OCI-LY1 (cell line): ENCODE data around the gene C10orf62.

Experiments used
- H2AFZ ChIP-seq: fragments of 200-600 bp; sonication (generic), shearing (Covaris generic); 2 replicates; pipeline ENCODE4 v1.6.0; 2014; ENCODE audit warnings: antibody characterized with exemption, mild to moderate bottlenecking, low read length
- H3F3A ChIP-seq: fragments of 200-600 bp; sonication (generic), shearing (Covaris generic); 2 replicates; pipeline ENCODE4 v1.6.0; 2014; ENCODE audit warnings: mild to moderate bottlenecking, antibody characterized with exemption, low read length, moderate library complexity; ENCODE audit not compliant: insufficient read depth
- H3K27ac ChIP-seq: fragments of 200-600 bp; sonication (generic); 2 replicates; pipeline ENCODE4 v1.5.1; 2014; ENCODE audit warnings: low read length, mixed run types, mild to moderate bottlenecking, low read depth; ENCODE audit not compliant: poor library complexity, severe bottlenecking
- H3K27me3 ChIP-seq: fragments of 200-600 bp; sonication (generic); 2 replicates; pipeline ENCODE4 v1.6.0; 2014; ENCODE audit warnings: antibody characterized with exemption, mild to moderate bottlenecking, low read length, moderate library complexity; ENCODE audit not compliant: insufficient read depth
- H3K36me3 ChIP-seq: fragments of 200-600 bp; sonication (generic); 2 replicates; pipeline ENCODE4 v1.6.1; 2014; ENCODE audit warnings: mild to moderate bottlenecking, antibody characterized with exemption, low read length, moderate library complexity, mixed read lengths; ENCODE audit not compliant: insufficient read depth
- H3K4me1 ChIP-seq: fragments of 200-600 bp; sonication (generic); 2 replicates; pipeline ENCODE4 v1.5.1; 2014; ENCODE audit warnings: mild to moderate bottlenecking, low read length, moderate library complexity; ENCODE audit not compliant: insufficient read depth, severe bottlenecking
- H3K4me2 ChIP-seq: fragments of 200-600 bp; sonication (generic), shearing (Covaris generic); 2 replicates; pipeline ENCODE4 v1.6.1; 2014; ENCODE audit warnings: low read length
- H3K4me3 ChIP-seq: fragments of 200-600 bp; sonication (generic); 2 replicates; pipeline ENCODE4 v1.5.1; 2014; ENCODE audit warnings: low read length, low read depth, mild to moderate bottlenecking, mixed read lengths; ENCODE audit not compliant: poor library complexity, severe bottlenecking
- H3K79me2 ChIP-seq: fragments of 200-600 bp; shearing (Covaris generic); 2 replicates; pipeline ENCODE4 v1.6.1; 2016; ENCODE audit warnings: mixed run types, low read length, mixed read lengths; ENCODE audit not compliant: insufficient read depth
- H3K9ac ChIP-seq: fragments of 200-600 bp; sonication (generic), shearing (Covaris generic); 2 replicates; pipeline ENCODE4 v1.6.1; 2014; ENCODE audit warnings: mild to moderate bottlenecking, low read length, mixed read lengths
- H3K9me2 ChIP-seq: fragments of 200-600 bp; sonication (generic), shearing (Covaris generic); 2 replicates; pipeline ENCODE4 v1.6.1; 2014; ENCODE audit warnings: low read depth, mild to moderate bottlenecking, low read length, mixed read lengths
- H3K9me3 ChIP-seq: fragments of 200-600 bp; shearing (Covaris generic); 2 replicates; pipeline ENCODE4 v1.6.1; 2014; ENCODE audit warnings: low read length, mixed read lengths
- H4K20me1 ChIP-seq: fragments of 200-600 bp; sonication (generic), shearing (Covaris generic); 2 replicates; pipeline ENCODE4 v1.6.0; 2016; ENCODE audit warnings: mild to moderate bottlenecking, low read length; ENCODE audit not compliant: insufficient read depth
- EZH2 ChIP-seq: fragments of 200-600 bp; sonication (generic), shearing (Covaris generic); IDR thresholded peaks from 2 replicates; pipeline ENCODE4 v1.8.0; 2017; ENCODE audit warnings: borderline replicate concordance, mixed run types, mild to moderate bottlenecking, antibody characterized with exemption, low read length, moderate library complexity, mixed read lengths
- TF ChIP-seq, protein P1 (sequence below): fragments of 200-600 bp; sonication (generic), shearing (Covaris generic); IDR thresholded peaks from 2 replicates; pipeline ENCODE4 v1.5.1; 2017; ENCODE audit warnings: mild to moderate bottlenecking, antibody characterized with exemption, low read length, moderate library complexity, mixed read lengths

C10orf62 gene

DNA sequence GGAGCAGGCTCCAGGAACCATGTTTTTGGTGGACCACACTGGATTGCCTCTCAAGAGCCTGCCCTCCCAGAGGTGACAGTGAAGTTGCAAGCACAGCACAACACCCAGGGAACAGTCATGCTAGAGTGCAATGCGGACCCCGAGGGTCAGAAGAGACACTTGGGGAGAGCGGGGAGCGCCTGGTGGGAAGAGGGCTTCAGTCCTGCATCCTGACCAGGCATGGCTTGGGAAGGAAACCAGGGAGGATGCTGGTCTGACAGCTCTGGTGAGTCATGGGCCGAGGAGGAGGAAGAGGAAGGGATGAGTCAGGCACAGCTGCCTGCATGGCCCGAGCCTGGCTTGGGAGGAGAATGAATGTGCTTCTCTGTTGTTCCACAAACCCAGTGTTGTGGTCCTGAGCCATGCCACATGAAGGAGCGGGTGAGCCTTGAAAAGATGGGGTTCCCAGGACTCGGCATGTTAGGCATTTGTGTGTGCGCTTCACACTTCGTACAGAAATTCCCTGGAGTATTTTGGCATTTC is 46.4 kb upstream of the C10orf62 start:
- Histone ChIP-seq H3K79me2 (no peaks in the 10 kb centered on the region), H3K9me2 (no peaks in the 10 kb centered on the region), H3K9ac (no peak overlapping the region), H3K9me3 (no peaks in the 10 kb centered on the region), H3F3A (no peaks in the 10 kb centered on the region), H4K20me1 (no peaks in the 10 kb centered on the region), H3K4me1 (no peaks in the 10 kb centered on the region), H3K27me3 (no peaks in the 10 kb centered on the region), H2AFZ (no peak overlapping the region), H3K36me3 (no peaks in the 10 kb centered on the region), H3K4me3 (no peak overlapping the region), H3K27ac (no peak overlapping the region), H3K4me2 (no peak overlapping the region)
- TF ChIP-seq EZH2 = no peak
- TF ChIP-seq, protein P1, sequence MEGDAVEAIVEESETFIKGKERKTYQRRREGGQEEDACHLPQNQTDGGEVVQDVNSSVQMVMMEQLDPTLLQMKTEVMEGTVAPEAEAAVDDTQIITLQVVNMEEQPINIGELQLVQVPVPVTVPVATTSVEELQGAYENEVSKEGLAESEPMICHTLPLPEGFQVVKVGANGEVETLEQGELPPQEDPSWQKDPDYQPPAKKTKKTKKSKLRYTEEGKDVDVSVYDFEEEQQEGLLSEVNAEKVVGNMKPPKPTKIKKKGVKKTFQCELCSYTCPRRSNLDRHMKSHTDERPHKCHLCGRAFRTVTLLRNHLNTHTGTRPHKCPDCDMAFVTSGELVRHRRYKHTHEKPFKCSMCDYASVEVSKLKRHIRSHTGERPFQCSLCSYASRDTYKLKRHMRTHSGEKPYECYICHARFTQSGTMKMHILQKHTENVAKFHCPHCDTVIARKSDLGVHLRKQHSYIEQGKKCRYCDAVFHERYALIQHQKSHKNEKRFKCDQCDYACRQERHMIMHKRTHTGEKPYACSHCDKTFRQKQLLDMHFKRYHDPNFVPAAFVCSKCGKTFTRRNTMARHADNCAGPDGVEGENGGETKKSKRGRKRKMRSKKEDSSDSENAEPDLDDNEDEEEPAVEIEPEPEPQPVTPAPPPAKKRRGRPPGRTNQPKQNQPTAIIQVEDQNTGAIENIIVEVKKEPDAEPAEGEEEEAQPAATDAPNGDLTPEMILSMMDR = no peak

- Histone ChIP-seq H3K4me2 (no peak overlapping the region), H3K9me2 (no peaks in the 10 kb centered on the region), H3K79me2 (no peaks in the 10 kb centered on the region), H3K9ac (no peak overlapping the region), H3K4me1 (no peaks in the 10 kb centered on the region), H2AFZ (no peak overlapping the region), H3F3A (no peaks in the 10 kb centered on the region), H3K27me3 (no peaks in the 10 kb centered on the region), H4K20me1 (no peaks in the 10 kb centered on the region), H3K27ac (no peak overlapping the region), H3K36me3 (no peaks in the 10 kb centered on the region), H3K9me3 (no peaks in the 10 kb centered on the region), H3K4me3 (no peak overlapping the region)
- no peak for TF ChIP-seq EZH2
- TF ChIP-seq, protein P1 = no peak
These were observed 42.9 kb upstream of the C10orf62 start for GRCh38 chr10:97546456-97547270.

DNA sequence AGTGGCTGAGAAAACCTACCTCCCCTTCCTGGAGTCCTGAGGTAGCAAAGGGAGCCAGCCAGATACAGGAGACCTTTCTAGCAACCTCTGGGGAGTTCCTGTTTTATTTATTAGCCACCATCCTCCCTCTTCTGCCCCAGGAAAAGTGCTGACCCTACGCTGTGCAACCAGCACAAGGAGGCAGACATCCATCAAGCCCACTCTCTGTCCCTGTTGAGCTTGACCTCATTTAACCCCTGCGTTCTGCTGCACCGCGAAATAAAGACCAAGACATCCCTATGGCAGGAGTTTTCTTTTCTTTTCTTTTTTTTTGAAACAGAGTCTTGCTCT is 42.3 kb upstream of the C10orf62 start:
- no peaks in the 10 kb centered on the region for H3K27me3 ChIP-seq
- H3K4me3 ChIP-seq = no peak overlapping the region
- H3K9ac ChIP-seq = no peak overlapping the region
- no peaks in the 10 kb centered on the region for H3K9me2 ChIP-seq
- H2AFZ ChIP-seq = no peak overlapping the region
- H3F3A ChIP-seq = no peaks in the 10 kb centered on the region
- no peak overlapping the region for H3K27ac ChIP-seq
- H4K20me1 ChIP-seq = no peaks in the 10 kb centered on the region
- no peak overlapping the region for H3K4me2 ChIP-seq
- no peaks in the 10 kb centered on the region for H3K4me1 ChIP-seq
- H3K36me3 ChIP-seq = no peaks in the 10 kb centered on the region
- no peaks in the 10 kb centered on the region for H3K79me2 ChIP-seq
- H3K9me3 ChIP-seq = no peaks in the 10 kb centered on the region
- TF ChIP-seq, protein P1 = no peak
- TF ChIP-seq EZH2 = no peak
